Ascending aorta (tissue), 2 donors: Measurements from ENCODE around the gene ZNF467. TPM values are rescaled to one million over a fixed set of nuclear protein-coding genes. Genes with fewer than 3 reads are reported as not detected.

Source experiments
- DNase-seq, 2 donors: peaks; one replicate each; pipeline ENCODE4 v3.0.0-alpha.2; 2019; ENCODE audit warnings: low spot score in 2 of 2
- H3K27ac ChIP-seq, 2 donors: fragments of 200-600 bp; sonication (generic); one replicate each; pipeline ENCODE4 v1.5.1; 2016 to 2017; ENCODE audit warnings: mild to moderate bottlenecking in 1 of 2
- H3K27me3 ChIP-seq: fragments of 200-600 bp; sonication (generic); one replicate; pipeline ENCODE4 v1.5.1; 2017
- H3K36me3 ChIP-seq, 2 donors: fragments of 200-600 bp; sonication (generic); one replicate each; pipeline ENCODE4 v1.5.1; 2016
- H3K4me1 ChIP-seq, 2 donors: fragments of 200-600 bp; sonication (generic); one replicate each; pipeline ENCODE4 v1.5.1; 2016 to 2017; ENCODE audit warnings: mild to moderate bottlenecking in 1 of 2
- H3K4me3 ChIP-seq, 2 donors: fragments of 200-600 bp; sonication (generic); one replicate each; pipeline ENCODE4 v1.5.1; 2016 to 2017; ENCODE audit warnings: mild to moderate bottlenecking in 1 of 2
- H3K9me3 ChIP-seq, 2 donors: fragments of 200-600 bp; sonication (generic); one replicate each; pipeline ENCODE4 v1.5.1; 2016
- intact Hi-C: fragments of 100-400 bp; cut with DNase I; formaldehyde crosslinking; loops from one replicate; pipeline ENCODE4 v1.15.1; 2023
- total RNA-seq: library from RNA; depleted of rRNA; stranded (reverse); fragments of >200 nt; gene quantifications from one replicate; pipeline ENCODE4 v1.1.0, GENCODE V29; 2016
- TF ChIP-seq, protein P1 (sequence below), 3 experiments: fragments of 200-600 bp in 2 of 3; fragments of 450-650 bp in 1 of 3; sonication (generic) in 2 of 3; IDR thresholded peaks; one replicate each; pipeline ENCODE4 v1.5.1; 2016 to 2019; ENCODE audit warnings: antibody characterized with exemption in 3 of 3, mild to moderate bottlenecking in 1 of 3, moderate library complexity in 1 of 3

ZNF467 gene
- total RNA-seq, 1 donor from 2014 or later = 42.3 TPM

DNA sequence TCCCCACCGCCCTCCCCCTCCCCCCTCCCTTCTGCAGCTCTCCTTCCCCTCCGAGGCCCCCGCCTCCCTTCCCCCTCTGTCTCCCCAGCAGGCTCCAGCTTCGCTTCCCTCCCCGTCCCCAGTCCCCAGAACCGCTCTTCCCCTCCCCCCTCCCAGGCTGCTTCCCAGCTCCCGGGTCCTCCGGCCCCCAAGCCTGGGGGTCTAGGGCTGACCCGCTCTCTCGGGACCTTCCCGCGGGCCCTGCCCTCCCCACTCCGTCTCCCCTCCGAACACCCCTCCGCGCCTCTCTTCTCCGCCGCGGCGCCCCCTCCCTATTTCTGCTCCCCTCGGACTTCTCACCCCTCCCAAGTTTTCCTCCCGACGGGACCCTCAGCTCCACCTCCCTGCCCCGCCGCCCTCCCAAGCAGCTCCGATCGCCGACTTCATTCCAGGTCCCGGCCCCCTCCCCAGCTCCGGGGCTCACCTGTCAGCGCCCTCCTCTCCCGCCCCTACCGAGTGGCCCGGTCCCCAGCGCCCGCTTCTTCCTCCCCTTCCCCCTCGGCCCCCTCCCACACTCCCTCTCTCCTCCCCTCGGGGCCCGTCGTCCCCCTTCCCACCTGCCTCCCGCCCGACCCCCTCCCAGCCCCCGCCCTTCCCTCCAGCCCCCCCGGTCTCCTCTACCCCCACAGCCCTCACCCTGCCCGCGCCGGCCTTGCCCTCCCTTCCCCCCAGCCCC, 990 bp downstream of the ZNF467 start:
- H3K27ac ChIP-seq = no peak overlapping the region
- H3K36me3 ChIP-seq = no peaks in the 10 kb centered on the region
- peak overlapping the region; percentile 83 to 87 for H3K4me3 ChIP-seq
- TF ChIP-seq, protein P1, sequence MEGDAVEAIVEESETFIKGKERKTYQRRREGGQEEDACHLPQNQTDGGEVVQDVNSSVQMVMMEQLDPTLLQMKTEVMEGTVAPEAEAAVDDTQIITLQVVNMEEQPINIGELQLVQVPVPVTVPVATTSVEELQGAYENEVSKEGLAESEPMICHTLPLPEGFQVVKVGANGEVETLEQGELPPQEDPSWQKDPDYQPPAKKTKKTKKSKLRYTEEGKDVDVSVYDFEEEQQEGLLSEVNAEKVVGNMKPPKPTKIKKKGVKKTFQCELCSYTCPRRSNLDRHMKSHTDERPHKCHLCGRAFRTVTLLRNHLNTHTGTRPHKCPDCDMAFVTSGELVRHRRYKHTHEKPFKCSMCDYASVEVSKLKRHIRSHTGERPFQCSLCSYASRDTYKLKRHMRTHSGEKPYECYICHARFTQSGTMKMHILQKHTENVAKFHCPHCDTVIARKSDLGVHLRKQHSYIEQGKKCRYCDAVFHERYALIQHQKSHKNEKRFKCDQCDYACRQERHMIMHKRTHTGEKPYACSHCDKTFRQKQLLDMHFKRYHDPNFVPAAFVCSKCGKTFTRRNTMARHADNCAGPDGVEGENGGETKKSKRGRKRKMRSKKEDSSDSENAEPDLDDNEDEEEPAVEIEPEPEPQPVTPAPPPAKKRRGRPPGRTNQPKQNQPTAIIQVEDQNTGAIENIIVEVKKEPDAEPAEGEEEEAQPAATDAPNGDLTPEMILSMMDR (IDR thresholded peaks at IDR 0.05) = no peak
- no peaks in the 10 kb centered on the region for H3K27me3 ChIP-seq
- DNase-seq = no peak
- intact Hi-C loops = loop anchor here (5.0 kb wide), 2 partner anchors 635 to 890 kb away; partner anchors contain the start of gene EZH2
- no peaks in the 10 kb centered on the region for H3K9me3 ChIP-seq
- H3K4me1 ChIP-seq = peaks cover 5 to 10% of the 10 kb centered on the region in 2 donors

DNA sequence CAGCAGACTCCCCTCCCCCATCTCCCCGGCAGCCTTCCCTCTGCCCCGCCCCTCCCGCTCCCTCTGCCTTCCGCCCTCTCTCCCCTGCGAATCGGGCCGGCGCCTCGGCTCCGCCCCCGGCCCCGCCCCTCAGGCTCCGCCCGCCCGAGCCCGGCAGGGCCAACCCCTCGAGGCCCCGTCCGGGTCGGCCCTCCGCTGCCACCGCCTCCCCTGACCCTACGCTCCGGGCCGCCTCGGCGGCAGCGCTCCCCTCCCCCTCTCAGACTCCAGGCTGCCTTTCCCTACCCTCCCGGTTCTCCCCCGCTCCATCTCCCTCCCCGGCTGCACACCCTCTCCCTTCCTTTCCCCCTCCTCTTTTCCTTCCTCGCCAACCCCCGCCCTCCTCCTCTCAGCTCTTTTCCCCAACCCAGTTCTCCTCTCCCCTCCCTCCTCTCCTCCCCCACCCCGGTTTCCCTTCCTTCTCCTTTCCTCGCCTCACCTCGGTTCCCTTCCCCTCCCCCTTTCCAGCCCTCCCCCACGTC, 1.6 kb downstream of the ZNF467 start:
- intact Hi-C loops = loop anchor here (1.0 to 5.0 kb wide), 5 partner anchors 57 to 889 kb away; partner anchors contain the start of genes ATP6V0E2, EZH2 and ZNF862
- H3K4me3 ChIP-seq = peak overlapping the region; percentile 83 to 87
- no peaks in the 10 kb centered on the region for H3K9me3 ChIP-seq
- H3K4me1 ChIP-seq = peaks cover 5 to 10% of the 10 kb centered on the region in 2 donors
- H3K27ac ChIP-seq = no peak overlapping the region
- H3K36me3 ChIP-seq = no peaks in the 10 kb centered on the region
- TF ChIP-seq, protein P1 (IDR thresholded peaks at IDR 0.05) = no peak
- H3K27me3 ChIP-seq = no peaks in the 10 kb centered on the region
- DNase-seq = peak; percentile 68 to 93

DNA sequence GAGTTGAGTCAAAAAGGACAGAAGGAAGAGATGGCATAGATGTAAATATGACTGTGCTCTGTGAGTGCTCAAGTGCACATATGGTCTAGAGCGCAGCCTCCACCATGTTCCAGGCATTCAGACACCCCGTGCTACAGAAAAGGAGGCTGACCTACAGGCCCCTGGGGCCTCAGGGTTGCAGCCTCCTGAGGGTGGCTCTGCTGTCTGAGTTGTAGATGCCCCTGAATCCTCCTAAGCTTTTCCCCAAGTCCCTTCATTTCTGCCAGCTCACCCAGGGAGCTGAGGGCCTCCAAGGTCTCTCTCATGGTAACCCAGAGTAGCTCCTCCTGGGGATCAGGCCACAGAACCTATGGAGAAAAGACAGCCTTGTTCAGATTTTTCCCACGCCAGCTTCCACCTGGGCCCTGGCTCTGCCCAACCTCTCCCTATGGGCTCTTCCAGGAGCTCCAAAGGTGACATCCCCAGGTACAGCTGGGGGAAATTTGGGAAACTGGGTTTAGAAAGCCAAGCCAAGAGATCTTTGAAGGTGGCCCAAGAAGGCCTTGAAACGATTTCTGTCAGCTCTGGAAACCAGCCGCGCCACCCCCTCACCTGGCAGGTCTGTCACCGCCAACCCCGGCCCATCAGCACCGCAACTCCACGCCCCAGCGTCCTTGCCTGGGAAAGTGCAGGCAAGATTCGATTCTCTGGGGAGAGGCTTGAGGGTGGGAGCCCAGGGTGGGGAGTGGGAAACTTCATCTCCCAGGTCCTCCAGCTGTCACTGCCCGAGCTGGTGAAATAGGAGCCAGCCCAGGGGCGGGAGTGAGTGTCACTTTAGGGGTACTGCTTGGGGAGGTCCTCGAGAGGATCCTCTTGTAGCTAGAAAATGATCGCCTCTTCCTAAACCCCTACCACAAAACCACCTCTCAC, 2.4 kb downstream of the ZNF467 start:
- H3K27me3 ChIP-seq = no peaks in the 10 kb centered on the region
- no peak overlapping the region for H3K27ac ChIP-seq
- TF ChIP-seq, protein P1 (IDR thresholded peaks at IDR 0.05) = no peak
- intact Hi-C loops = loop anchor here (1.0 to 5.0 kb wide), 5 partner anchors 57 to 889 kb away; partner anchors contain the start of genes ATP6V0E2, EZH2 and ZNF862
- no peaks in the 10 kb centered on the region for H3K36me3 ChIP-seq
- peaks cover 5 to 10% of the 10 kb centered on the region in 2 donors for H3K4me1 ChIP-seq
- no peaks in the 10 kb centered on the region for H3K9me3 ChIP-seq
- peak overlapping the region; percentile 83 to 87 for H3K4me3 ChIP-seq
- no peak for DNase-seq

DNA sequence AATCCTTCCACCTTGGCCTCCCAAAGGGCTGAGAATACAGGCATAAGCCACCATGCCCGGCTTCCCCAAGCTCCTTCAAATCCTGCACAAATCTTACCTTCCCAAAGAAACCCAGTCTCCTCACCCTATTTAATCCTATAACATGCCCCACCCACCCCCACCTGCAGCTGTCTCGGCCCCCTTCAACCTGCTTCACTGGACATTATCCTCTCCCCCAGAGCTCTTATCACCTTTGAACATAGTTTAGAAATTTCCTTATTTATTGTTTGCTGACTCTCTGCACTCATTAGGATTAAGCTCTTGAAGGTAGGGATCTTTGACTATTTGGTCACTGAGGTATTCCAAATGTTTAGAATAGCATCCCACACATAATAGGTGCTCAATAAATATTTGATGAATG, 3.5 kb downstream of the ZNF467 start:
- no peak for DNase-seq
- intact Hi-C loops = loop anchor here (2.0 to 5.0 kb wide), 3 partner anchors 103 to 888 kb away; partner anchors contain the start of genes ATP6V0E2 and EZH2
- no peak overlapping the region for H3K4me3 ChIP-seq
- TF ChIP-seq, protein P1 (IDR thresholded peaks at IDR 0.05) = no peak
- H3K27ac ChIP-seq = no peak overlapping the region
- no peaks in the 10 kb centered on the region for H3K36me3 ChIP-seq
- H3K4me1 ChIP-seq = peaks cover 5 to 10% of the 10 kb centered on the region in 2 donors
- no peaks in the 10 kb centered on the region for H3K27me3 ChIP-seq
- H3K9me3 ChIP-seq = no peaks in the 10 kb centered on the region

DNA sequence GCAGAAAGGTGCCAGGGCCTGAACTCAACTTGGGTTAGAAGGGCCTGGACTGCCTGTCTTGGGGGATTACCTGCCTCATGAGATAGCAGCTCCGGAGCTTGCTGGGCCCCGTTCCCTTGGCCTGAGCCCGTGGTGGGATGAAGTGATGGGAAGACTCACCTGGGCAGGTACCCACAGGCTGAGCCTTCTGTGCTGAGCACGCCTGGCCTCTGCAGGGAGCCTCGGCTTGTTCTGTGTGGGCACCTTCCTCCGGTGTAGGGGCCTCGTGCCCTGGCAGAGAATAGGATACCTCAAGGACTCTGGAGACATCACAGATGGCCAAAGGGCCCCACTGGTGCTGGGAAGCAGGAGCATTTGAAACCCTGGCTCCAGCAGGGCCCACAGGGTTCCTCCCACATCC, 4.5 kb downstream of the ZNF467 start:
- Histone ChIP-seq H3K36me3 (no peaks in the 10 kb centered on the region), H3K9me3 (no peaks in the 10 kb centered on the region), H3K4me3 (no peak overlapping the region), H3K4me1 (peaks cover 5 to 10% of the 10 kb centered on the region in 2 donors), H3K27me3 (no peaks in the 10 kb centered on the region), H3K27ac (no peak overlapping the region)
- no peak for DNase-seq
- intact Hi-C loops = no loop called here
- TF ChIP-seq, protein P1 (IDR thresholded peaks at IDR 0.05) = no peak
